ENCODE data around the gene DNMBP. TPM values are rescaled to one million over a fixed set of nuclear protein-coding genes. Genes with fewer than 3 reads are reported as not detected.

The DNMBP gene
- total RNA-seq, 3 donors from 2014 or later, result 37.1 to 60.0 (median 48.3) TPM

- no peak for DNase-seq
- intact Hi-C loops (cut with DNase I, micrococcal nuclease), result no loop called here
- H3K4me1 ChIP-seq (ENCODE audit: low read depth), result peaks cover 20% of the 10 kb centered on the region
- no peak for TF ChIP-seq CTCF (IDR thresholded peaks at IDR 0.05)
- no peak overlapping the region for H3K4me3 ChIP-seq
- no peaks in the 10 kb centered on the region for H3K9me3 ChIP-seq
- no peaks in the 10 kb centered on the region for H3K36me3 ChIP-seq (ENCODE audit: low read depth)
- ATAC-seq, result no peak
These were observed 34.5 kb downstream of the DNMBP start for GRCh38 chr10:99975106-99975829.

GRCh38 chr10:99973190-99973589 is 36.6 kb downstream of the DNMBP start:
- Histone ChIP-seq H3K36me3 (ENCODE audit: low read depth) (no peaks in the 10 kb centered on the region), H3K4me1 (ENCODE audit: low read depth) (peaks cover 20% of the 10 kb centered on the region), H3K9me3 (no peaks in the 10 kb centered on the region), H3K4me3 (no peak overlapping the region)
- intact Hi-C loops (cut with DNase I, micrococcal nuclease), result no loop called here
- no peak for DNase-seq
- ATAC-seq, result no peak
- TF ChIP-seq CTCF (IDR thresholded peaks at IDR 0.05), result no peak

- DNase-seq (no peak), ATAC-seq (no peak)
- Histone ChIP-seq H3K4me3 (no peak overlapping the region), H3K36me3 (ENCODE audit: low read depth) (no peaks in the 10 kb centered on the region), H3K4me1 (ENCODE audit: low read depth) (no peaks in the 10 kb centered on the region), H3K9me3 (no peaks in the 10 kb centered on the region)
- intact Hi-C loops (cut with DNase I, micrococcal nuclease), result no loop called here
- no peak for TF ChIP-seq CTCF (IDR thresholded peaks at IDR 0.05)
These were observed 41.8 kb downstream of the DNMBP start for GRCh38 chr10:99967961-99968360.

GRCh38 chr10:99966306-99966705 is 43.4 kb downstream of the DNMBP start:
- Histone ChIP-seq H3K4me1 (ENCODE audit: low read depth) (no peaks in the 10 kb centered on the region), H3K4me3 (no peak overlapping the region), H3K36me3 (ENCODE audit: low read depth) (no peaks in the 10 kb centered on the region), H3K9me3 (no peaks in the 10 kb centered on the region)
- intact Hi-C loops (cut with DNase I, micrococcal nuclease), result no loop called here
- ATAC-seq (no peak), DNase-seq (no peak)
- no peak for TF ChIP-seq CTCF (IDR thresholded peaks at IDR 0.05)

GRCh38 chr10:99965700-99966099 is 44.0 kb downstream of the DNMBP start:
- H3K4me1 ChIP-seq (ENCODE audit: low read depth), result no peaks in the 10 kb centered on the region
- H3K4me3 ChIP-seq, result no peak overlapping the region
- no peaks in the 10 kb centered on the region for H3K9me3 ChIP-seq
- no peak for TF ChIP-seq CTCF (IDR thresholded peaks at IDR 0.05)
- no peak for DNase-seq
- ATAC-seq, result no peak
- H3K36me3 ChIP-seq (ENCODE audit: low read depth), result no peaks in the 10 kb centered on the region
- intact Hi-C loops (cut with DNase I, micrococcal nuclease), result no loop called here
